GM19025 (cell line): ENCODE measurements around the gene MAGI2.
"Not testable (repeated sequence)": the region's sequence is repeated elsewhere in the genome, so short reads cannot be mapped to it uniquely, and the experiment has no call there.

ENCODE experiments used
- ATAC-seq: cut with Tn5 transposase; IDR thresholded peaks from one replicate; pipeline ENCODE4 v1.9.1; 2021; ENCODE audit warnings: mild to moderate bottlenecking, low read depth, moderate library complexity; ENCODE audit not compliant: unreplicated experiment

Gene MAGI2

GRCh38 chr7:78014401-78014800, 1439.1 kb downstream of the MAGI2 start:
- ATAC-seq: no peak

GRCh38 chr7:78013386-78013785, 1440.1 kb downstream of the MAGI2 start:
- no peak for ATAC-seq

GRCh38 chr7:78011642-78012041, 1441.8 kb downstream of the MAGI2 start:
- ATAC-seq: no peak

DNA sequence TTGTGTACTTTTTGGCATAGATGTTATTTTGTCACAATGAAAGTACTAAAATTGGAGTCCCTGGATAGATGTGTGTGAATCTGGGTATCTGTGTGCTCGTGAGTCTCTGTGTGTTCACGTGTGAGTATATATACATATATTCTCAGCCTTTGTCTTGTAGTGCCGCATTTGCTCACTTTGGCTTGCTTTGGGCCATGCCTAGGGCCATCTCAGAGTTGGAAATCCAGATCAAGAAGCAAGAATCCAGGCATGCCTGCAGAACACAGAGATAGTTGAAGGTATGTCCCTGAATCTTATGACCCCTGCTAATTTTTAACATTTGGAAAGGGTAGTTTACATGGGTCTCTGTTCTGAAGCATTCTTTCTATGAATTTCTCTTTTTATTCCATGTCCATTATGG, 1446.2 kb downstream of the MAGI2 start:
- ATAC-seq: no peak

- ATAC-seq: no peak
Measured at GRCh38 chr7:78006063-78006755, 1447.3 kb downstream of the MAGI2 start.

DNA sequence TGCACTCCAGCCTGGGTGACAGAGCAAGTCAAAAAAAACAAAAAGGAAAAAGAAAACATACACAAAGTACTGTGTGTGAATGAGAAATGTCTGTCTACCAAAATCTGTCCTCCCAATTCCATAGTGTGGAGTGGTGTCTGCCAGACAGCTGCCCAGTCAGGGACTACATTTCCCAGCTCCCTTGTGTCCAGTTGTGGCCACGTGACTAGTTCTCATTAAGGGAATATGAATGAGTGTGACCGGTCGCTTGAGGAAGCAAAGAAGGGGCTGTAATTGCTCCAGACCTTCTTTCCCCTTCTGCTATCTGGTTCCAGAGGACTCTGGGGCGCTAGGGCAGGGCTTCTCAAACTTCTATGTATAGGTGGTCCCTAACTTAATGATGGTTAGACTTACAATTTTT, 1450.8 kb downstream of the MAGI2 start:
- ATAC-seq: no peak

GRCh38 chr7:78002021-78002420, 1451.4 kb downstream of the MAGI2 start:
- ATAC-seq: no peak

GRCh38 chr7:77999168-77999567, 1454.3 kb downstream of the MAGI2 start:
- ATAC-seq: not testable (repeated sequence)

DNA sequence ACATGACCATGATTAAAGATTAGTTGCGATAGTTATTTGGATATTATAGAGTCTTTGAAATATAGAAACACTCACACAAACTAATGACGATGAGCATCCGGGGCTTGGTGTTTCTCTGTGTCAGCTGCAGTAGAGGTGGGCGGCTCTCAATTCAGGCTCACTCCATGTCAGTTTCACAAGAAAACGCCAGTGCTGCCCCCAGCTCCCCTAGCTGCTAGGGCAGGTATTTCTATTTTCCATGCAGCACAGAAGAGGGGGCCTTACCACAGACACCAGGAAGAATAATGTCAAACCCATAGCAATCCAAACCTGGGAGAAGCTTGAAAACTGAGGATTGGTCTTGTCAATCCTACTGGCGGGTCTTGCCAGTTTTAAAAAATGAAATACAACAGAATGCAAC, 1457.8 kb downstream of the MAGI2 start:
- no peak for ATAC-seq

DNA sequence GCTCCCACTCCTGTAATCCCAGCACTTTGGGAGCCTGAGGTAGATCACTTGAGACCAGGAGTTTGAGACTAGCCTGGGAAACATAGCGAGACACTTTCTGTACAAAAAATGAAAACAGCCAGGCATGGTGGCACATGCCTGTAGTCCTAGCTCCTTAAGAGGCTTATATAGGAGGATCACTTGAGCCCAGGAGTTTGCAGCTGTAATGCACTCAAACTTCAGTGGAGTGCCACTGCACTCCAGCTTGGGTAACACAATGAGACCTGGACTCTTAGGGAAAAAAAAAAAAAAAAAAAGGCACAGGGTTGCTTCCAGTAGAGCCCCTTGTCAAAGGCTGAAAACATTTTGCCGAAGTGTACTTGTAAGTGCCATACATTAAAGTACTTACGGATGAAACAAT, 1459.6 kb downstream of the MAGI2 start:
- ATAC-seq: no peak

- ATAC-seq: no peak
Measured at GRCh38 chr7:77991656-77992055, 1461.8 kb downstream of the MAGI2 start.

GRCh38 chr7:77989981-77990566, 1463.4 kb downstream of the MAGI2 start:
- ATAC-seq: no peak

- no peak for ATAC-seq
Measured at GRCh38 chr7:77985974-77986339, 1467.5 kb downstream of the MAGI2 start.

- no peak for ATAC-seq
Measured at GRCh38 chr7:77985232-77985973, 1468.1 kb downstream of the MAGI2 start.

- no peak for ATAC-seq
Measured at GRCh38 chr7:77983973-77984372, 1469.5 kb downstream of the MAGI2 start.

GRCh38 chr7:77982926-77983550, 1470.4 kb downstream of the MAGI2 start:
- no peak for ATAC-seq

GRCh38 chr7:77980087-77980713, 1473.3 kb downstream of the MAGI2 start:
- ATAC-seq: no peak

GRCh38 chr7:77979219-77979618, 1474.2 kb downstream of the MAGI2 start:
- no peak for ATAC-seq

DNA sequence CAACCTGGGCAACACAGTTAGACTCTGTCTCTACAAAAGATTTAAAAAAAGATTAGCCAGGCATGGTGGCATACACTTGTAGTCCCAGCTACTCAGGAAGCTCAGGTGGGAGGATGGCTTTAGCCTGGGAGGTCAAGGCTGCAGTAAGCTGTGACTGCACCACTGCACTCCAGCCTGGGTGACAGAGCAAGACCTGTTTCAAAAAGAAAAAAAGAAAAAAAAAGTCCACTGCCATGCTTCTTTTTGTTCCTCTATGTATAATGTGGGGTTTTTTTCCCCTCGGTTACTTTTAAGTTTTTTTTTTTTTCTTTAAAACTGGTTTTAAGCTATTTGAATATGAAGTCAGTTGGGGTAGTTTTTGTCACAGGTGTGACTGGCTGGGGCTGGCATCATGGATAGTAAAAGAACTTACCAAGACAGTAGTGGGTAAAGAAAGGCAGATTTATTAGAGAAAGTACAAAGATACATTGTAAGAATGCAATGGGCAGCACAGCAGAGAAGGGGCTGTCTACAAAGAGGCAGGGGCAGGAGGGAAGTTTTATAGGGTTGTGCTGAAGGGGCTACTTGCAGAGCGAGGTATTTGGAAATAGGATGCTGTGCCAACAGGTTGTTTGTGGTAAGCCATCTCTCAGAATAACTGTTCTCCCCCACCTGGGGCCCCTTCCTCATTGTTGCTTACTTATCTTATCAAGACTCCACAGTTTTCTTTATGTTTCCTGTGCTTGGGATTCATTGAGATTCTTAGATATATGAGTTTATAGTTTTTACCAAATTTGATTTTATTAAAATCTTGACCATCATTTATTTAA, 1477.6 kb downstream of the MAGI2 start:
- no peak for ATAC-seq

DNA sequence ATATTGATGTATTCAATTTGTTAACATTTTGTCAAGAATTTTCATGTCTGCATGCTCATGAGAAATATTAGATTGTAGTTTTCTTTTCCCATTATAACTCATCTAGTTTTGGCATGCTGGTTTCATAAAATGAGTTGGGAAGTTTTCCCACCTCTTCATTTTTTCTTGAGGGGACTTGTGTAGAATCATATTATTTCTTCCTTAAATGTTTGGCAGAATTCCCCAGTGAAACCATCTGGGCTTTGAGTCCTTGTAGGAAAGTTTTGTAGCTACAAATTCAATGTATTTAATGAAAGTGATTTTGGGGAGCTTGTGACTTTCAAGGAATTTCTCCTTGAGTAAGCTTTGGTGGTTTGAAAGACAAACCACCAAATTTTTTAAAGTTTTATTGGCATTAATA, 1481.7 kb downstream of the MAGI2 start:
- ATAC-seq: no peak
